NCI-H187 treated with DMSO at 0.1 percent for 48 hours (cell line): ENCODE data around the gene ZNF629.
A peak's percentile ranks its signal among the peaks of the same experiment; 100 is the strongest.

ENCODE experiments used
- DNase-seq: peaks from one replicate; lab custom pipeline; 2025; lab: John Stamatoyannopoulos, UW

The ZNF629 gene

GRCh38 chr16:30767767-30768465 is 19.1 kb downstream of the ZNF629 start:
- no peak for DNase-seq

GRCh38 chr16:30766933-30767284 is 20.1 kb downstream of the ZNF629 start:
- DNase-seq = no peak

DNA sequence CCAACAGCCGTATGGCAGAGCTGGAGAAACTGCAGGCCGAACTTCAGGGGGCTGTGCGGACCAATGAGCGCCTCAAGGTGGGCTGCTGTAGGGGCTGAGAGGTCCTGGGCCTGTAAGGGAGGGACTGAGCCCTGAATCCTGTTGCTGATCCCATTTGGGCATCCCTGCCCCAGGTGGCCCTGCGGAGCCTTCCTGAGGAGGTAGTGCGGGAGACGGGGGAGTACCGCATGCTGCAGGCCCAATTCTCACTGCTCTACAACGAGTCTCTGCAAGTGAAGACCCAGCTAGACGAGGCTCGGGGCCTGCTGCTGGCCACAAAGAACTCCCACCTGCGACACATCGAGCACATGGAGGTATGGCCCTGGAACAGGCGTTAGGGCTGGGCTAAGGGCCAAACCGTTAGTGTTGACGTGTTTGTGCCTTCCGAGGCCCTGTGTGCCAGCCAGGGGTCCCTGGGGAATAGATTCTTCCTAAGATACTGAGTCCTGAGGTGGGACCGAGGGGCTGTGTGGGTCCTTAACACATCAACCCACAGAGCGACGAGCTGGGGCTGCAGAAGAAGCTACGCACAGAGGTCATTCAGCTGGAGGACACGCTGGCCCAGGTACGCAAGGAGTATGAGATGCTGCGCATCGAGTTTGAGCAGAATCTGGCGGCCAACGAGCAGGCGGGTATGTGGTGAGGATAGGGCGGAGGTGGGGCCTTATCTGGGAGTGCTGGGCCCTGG is 20.6 kb downstream of the ZNF629 start:
- no peak for DNase-seq

GRCh38 chr16:30764816-30765465 is 22.1 kb downstream of the ZNF629 start:
- DNase-seq = no peak

DNA sequence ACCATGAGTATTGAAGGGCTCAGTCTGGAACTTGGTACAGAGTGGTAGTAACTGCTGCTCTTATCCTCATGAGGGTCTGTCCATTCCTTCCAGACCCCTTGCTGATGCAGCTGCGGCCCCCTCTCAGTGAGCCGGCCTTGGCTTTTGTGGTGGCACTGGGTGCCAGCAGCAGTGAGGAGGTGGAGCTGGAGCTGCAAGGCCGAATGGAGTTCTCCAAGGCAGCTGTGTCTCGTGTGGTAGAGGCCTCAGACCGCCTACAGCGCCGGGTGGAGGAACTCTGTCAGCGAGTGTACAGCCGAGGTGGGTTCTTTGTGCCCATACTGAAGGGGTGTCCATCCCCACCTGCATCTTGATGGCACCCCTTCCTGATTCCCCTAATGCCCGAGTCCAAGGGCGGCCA is 22.9 kb downstream of the ZNF629 start:
- no peak for DNase-seq

DNA sequence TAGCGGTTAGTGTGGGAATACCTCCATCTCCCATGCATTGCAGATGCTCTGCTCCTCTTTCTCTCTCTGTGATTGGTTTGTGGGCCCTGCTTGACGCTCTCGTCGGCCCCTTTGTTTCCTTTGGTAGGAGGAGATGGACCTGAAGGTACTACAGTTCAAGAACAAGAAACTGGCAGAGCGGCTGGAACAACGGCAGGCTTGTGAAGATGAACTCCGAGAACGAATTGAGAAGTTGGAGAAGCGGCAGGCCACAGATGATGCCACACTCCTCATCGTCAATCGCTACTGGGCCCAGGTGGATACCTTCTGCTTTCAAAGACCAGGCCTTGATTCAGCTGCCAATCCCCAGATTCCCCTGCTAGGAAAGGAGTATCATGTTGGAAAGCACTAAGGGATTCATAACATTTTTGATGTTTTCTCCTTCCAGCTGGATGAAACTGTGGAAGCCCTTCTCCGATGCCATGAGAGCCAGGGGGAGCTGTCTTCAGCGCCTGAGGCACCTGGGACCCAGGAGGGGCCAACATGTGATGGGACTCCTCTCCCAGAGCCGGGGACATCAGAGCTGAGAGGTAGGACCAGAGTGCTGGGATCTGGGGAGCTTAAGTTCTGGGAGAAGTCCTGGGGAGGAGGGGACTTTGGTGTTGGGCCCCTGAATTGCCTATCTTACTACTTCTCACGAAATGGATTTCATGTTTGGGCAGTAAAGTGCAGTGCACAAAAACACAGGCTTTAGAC is 23.8 kb downstream of the ZNF629 start:
- no peak for DNase-seq

DNA sequence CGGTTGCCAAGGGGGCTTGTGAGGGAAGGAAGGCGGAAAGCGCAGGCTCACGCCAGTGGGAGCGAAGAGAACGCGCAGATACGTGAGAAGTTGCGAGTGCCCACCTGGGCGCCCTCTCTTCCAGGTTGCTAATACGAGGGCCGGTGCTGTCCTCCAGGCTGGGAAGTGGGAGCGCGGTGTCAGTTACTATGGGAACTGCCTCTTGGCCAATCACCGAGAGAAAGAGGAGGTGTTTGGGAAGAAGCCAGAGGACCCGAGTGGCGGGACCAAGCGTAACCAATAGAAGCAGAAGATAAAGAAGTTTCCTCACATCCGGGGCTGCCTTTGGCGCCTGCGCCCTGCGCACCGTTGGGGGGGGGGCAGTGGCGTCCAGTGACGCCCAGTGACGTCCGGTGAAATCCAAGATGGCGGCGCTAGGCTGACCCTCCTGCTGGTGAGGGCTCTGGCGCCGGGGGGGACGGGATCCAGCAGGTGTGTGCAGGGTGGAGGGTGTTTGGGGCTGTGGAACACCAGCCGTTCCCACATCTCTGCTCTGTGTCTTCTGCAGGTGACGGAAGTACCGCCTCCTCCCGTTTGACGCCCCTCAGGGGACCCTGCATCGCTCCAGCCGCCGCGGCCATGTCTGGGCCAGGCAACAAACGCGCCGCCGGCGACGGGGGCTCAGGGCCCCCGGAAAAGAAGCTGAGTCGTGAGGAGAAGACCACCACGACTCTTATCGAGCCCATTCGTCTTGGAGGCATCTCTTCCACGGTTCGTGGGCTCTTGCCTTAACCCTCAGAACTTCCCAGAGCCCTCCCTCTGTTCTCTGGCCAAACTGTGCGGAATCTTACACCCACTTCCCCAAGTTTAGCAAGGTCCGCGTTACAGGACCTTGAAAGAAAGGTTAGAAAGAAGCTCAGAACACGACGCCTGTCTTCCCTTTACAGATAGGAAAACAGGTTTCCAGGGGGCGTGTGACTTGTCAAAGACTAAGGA is 24.8 kb downstream of the ZNF629 start, which contains the start of the genes CFAP119 and RNF40:
CFAP119 (minus strand) TSS at position 135 of the 975 bp plus-strand sequence. CDS start 314 bp downstream, outside the sequence.
RNF40 (plus strand) TSS at position 395 of the 975 bp plus-strand sequence; CDS start at position 619, 224 bp downstream.
- DNase-seq = peak; percentile 85

DNA sequence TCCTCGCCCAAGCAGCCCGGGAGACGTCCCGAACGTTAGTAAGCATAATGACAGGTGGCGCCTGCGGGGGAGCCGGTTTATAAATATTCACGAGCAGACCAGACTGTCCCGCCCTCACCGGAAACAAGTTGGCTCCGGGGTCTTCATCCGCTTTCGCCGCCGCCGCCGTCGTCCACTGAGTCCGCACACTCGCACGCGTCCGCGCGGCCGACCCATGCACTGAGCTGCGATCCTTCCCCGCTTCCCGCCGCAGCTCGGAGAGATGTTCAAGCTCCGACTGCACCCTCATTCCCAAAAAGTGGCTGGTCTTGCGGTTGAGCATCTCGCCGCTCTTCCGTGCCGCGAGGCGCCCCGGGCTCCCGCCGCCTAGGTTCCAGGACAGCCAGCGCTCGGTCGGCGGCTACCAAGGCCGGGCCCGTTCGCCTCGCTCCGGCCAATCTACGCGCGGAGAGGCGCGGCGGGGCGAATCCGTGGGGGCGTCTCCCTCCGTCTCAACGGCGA is 25.5 kb downstream of the ZNF629 start:
- DNase-seq = no peak

DNA sequence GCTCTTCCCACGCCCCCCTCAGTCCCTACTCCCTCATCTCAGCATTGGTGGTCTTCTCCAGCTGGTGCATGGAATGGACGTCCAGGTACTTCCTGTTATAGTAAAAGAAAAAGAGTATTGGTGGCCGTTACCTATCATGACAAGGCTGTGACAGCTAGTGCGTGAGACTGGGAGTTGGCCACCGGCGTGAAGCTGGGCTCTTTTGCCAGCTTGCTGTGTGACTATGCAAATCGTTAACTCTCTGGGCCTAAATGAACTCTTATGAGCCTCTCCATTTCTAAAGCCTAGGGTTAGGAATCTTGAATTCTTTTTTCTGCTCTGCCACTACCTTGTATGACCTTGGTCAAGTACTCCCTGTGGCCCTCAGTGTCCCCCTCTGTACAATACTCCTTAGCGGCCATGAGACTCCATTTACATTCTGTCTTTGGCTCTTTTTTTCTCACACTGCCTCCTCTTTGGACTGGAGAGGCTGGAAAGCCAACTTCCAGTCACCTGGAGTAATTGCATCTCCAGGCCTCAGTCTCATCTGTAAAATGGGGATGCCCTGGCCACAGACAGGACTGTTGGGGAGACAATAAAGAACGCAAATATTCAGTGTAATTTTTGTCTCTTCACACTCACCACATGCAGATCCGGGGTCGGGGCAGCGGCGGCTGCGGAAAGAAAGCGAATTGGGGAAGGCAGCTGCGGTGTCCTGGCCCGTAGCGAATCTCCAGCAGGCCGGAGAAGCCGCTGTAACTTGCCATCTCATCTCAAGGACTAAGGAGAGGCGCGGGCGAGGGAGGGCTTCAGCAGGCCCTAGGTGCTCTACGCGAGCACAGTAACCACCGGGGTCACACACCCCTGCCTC is 26.2 kb downstream of the ZNF629 start:
- DNase-seq = no peak

GRCh38 chr16:30760001-30760559 is 26.9 kb downstream of the ZNF629 start:
- no peak for DNase-seq

GRCh38 chr16:30758988-30759491 is 28.0 kb downstream of the ZNF629 start:
- no peak for DNase-seq

DNA sequence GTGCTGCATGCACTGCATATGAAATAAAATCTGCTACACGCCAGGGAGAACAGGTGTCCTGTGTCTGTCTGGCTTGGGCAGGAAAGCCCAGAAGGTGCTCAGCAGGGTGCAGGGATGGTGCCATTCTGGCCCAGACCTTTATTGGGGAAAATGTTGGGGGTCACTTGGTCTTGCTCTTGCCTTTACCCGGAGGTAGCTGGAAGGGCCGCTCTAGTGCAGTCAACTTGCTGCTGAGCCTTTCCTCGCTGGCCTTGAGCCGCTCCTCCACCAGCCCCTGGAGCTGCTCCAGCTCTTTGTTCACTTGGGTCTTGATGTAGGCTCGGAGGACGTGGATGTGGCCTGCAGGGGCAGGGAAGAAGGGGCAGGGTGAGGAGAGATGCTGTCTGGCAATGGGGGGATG is 29.7 kb downstream of the ZNF629 start:
- no peak for DNase-seq

- no peak for DNase-seq
Measured at GRCh38 chr16:30756781-30757100, 30.3 kb downstream of the ZNF629 start.

GRCh38 chr16:30755955-30756780 is 30.8 kb downstream of the ZNF629 start:
- DNase-seq = no peak

- no peak for DNase-seq
Measured at GRCh38 chr16:30753596-30753995, 33.4 kb downstream of the ZNF629 start.

DNA sequence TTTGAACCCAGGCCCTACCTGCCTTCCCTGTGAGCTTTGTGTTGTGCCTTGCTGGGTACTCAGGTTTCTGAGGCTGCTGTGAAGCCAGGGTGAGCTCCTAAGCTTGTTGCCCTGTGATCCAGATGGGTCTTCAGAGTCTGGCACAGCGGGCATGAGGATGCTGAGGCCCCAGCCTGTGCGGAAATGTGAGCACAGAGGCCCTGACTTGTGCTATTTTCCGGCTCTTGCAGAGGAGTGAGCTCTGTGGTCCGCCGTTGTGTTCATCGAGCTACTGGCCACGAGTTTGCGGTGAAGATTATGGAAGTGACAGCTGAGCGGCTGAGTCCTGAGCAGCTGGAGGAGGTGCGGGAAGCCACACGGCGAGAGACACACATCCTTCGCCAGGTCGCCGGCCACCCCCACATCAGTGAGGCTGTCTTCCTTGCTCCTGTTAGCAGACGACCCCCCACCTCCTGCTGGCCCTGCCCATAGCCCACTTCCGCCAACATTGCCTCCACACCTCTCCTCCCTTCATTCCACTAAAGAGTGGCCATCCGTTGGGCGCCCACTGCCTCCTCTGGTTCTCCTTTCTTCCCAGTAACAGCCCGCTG is 36.0 kb downstream of the ZNF629 start:
- DNase-seq = no peak

GRCh38 chr16:30750201-30750600 is 36.8 kb downstream of the ZNF629 start:
- DNase-seq = no peak
